Ovary (tissue), 3 donors: ENCODE measurements around the gene LIAS.

ENCODE experiments used
- CTCF ChIP-seq, 3 donors: fragments of 450-650 bp in 2 of 3; fragments of 200-600 bp in 1 of 3; IDR thresholded peaks; one replicate each; pipeline versions ENCODE4 v1.5.1 to v1.8.0; 2016 to 2022; ENCODE audit warnings: antibody characterized with exemption in 3 of 3, mild to moderate bottlenecking in 1 of 3
- POLR2A ChIP-seq: fragments of 450-650 bp; IDR thresholded peaks from one replicate; pipeline ENCODE4 v1.6.1; 2017; ENCODE audit warnings: antibody characterized with exemption, mild to moderate bottlenecking, moderate library complexity
- donor health status: DM: no; HTN: no; CAD: no.

- TF ChIP-seq POLR2A (no peak), CTCF (IDR thresholded peaks at IDR 0.05) (no peak)
These were observed 59.6 kb downstream of the LIAS start for GRCh38 chr4:39518484-39518883.
